ENCODE data around the gene PPP1R17. TPM values are rescaled to one million over a fixed set of nuclear protein-coding genes. Genes with fewer than 3 reads are reported as not detected.

The PPP1R17 gene
- total RNA-seq, 1 experiment from 2014 or later, result not detected

GRCh38 chr7:31720366-31720765 is 33.4 kb downstream of the PPP1R17 start:
- H3K36me3 Mint-ChIP-seq (ENCODE audit: insufficient read depth, unreplicated experiment), result no peaks in the 10 kb centered on the region
- TF ChIP-seq CTCF (IDR thresholded peaks at IDR 0.05; ENCODE audit: insufficient read depth in 1 of 2, low read depth in 1 of 2, low read length in 1 of 2, severe bottlenecking in 1 of 2, unreplicated experiment in 1 of 2), result no peak
- no TSS peak for BruUV-seq (replicated peaks)
- no peaks in the 10 kb centered on the region for H3K9me3 Mint-ChIP-seq (ENCODE audit: unreplicated experiment)
- H3K4me1 Mint-ChIP-seq (ENCODE audit: low read depth, unreplicated experiment), result no peaks in the 10 kb centered on the region
- no peaks in the 10 kb centered on the region for H3K4me1 ChIP-seq
- H3K4me3 Mint-ChIP-seq (ENCODE audit: unreplicated experiment), result no peak overlapping the region
- H3K9me3 ChIP-seq, result no peaks in the 10 kb centered on the region
- ChIA-PET CTCF (no interaction called here), POLR2A (no interaction called here)
- H3K27me3 Mint-ChIP-seq (ENCODE audit: insufficient read depth, unreplicated experiment), result peaks cover 6% of the 10 kb centered on the region
- H3K4me3 ChIP-seq (ENCODE audit: low read depth, low read length), result no peak overlapping the region
- H3K27ac Mint-ChIP-seq (ENCODE audit: unreplicated experiment), result no peak overlapping the region
- intact Hi-C loops (cut with micrococcal nuclease; ENCODE audit: unreplicated experiment), result no loop called here
- DNase-seq, result no peak
- no peaks in the 10 kb centered on the region for H3K27me3 ChIP-seq (replicated peaks; ENCODE audit: control insufficient read depth, insufficient read depth, low read length)
- no peaks in the 10 kb centered on the region for H3K36me3 ChIP-seq (ENCODE audit: control insufficient read depth, insufficient read depth, low read length)

- no peaks in the 10 kb centered on the region; the same call in 1 of the 2 replicates for H3K27me3 ChIP-seq (replicated peaks; ENCODE audit: control insufficient read depth, insufficient read depth, low read length)
- H3K9me3 ChIP-seq, result no peaks in the 10 kb centered on the region; the same call in 1 of the 2 replicates
- TF ChIP-seq CTCF (IDR thresholded peaks at IDR 0.05; ENCODE audit: insufficient read depth in 1 of 2, low read depth in 1 of 2, low read length in 1 of 2, severe bottlenecking in 1 of 2, unreplicated experiment in 1 of 2), result no peak
- Mint-ChIP-seq H3K27ac (ENCODE audit: unreplicated experiment) (no peak overlapping the region), H3K9me3 (ENCODE audit: unreplicated experiment) (no peaks in the 10 kb centered on the region), H3K36me3 (ENCODE audit: insufficient read depth, unreplicated experiment) (no peaks in the 10 kb centered on the region), H3K4me1 (ENCODE audit: low read depth, unreplicated experiment) (no peaks in the 10 kb centered on the region), H3K27me3 (ENCODE audit: insufficient read depth, unreplicated experiment) (peaks cover 3% of the 10 kb centered on the region), H3K4me3 (ENCODE audit: unreplicated experiment) (no peak overlapping the region)
- ChIA-PET POLR2A (no interaction called here), CTCF (no interaction called here)
- no peak for DNase-seq
- no peak overlapping the region for H3K4me3 ChIP-seq (ENCODE audit: low read depth, low read length)
- intact Hi-C loops (cut with micrococcal nuclease; ENCODE audit: unreplicated experiment), result no loop called here
- no peaks in the 10 kb centered on the region for H3K4me1 ChIP-seq
- H3K36me3 ChIP-seq (ENCODE audit: control insufficient read depth, insufficient read depth, low read length), result no peaks in the 10 kb centered on the region
- BruUV-seq (replicated peaks), result no TSS peak
These were observed 37.7 kb downstream of the PPP1R17 start for GRCh38 chr7:31724696-31725095.

- no peak overlapping the region for H3K4me3 Mint-ChIP-seq (ENCODE audit: unreplicated experiment)
- H3K4me1 Mint-ChIP-seq (ENCODE audit: low read depth, unreplicated experiment), result no peaks in the 10 kb centered on the region
- Histone ChIP-seq H3K27me3 (replicated peaks; ENCODE audit: control insufficient read depth, insufficient read depth, low read length) (no peaks in the 10 kb centered on the region; the same call in 1 of the 2 replicates), H3K36me3 (ENCODE audit: control insufficient read depth, insufficient read depth, low read length) (no peaks in the 10 kb centered on the region), H3K4me1 (no peaks in the 10 kb centered on the region), H3K9me3 (no peaks in the 10 kb centered on the region; the same call in 1 of the 2 replicates), H3K4me3 (ENCODE audit: low read depth, low read length) (no peak overlapping the region)
- H3K27ac Mint-ChIP-seq (ENCODE audit: unreplicated experiment), result no peak overlapping the region
- H3K27me3 Mint-ChIP-seq (ENCODE audit: insufficient read depth, unreplicated experiment), result peaks cover 14% of the 10 kb centered on the region
- intact Hi-C loops (cut with micrococcal nuclease; ENCODE audit: unreplicated experiment), result no loop called here
- no peak for TF ChIP-seq CTCF (IDR thresholded peaks at IDR 0.05; ENCODE audit: insufficient read depth in 1 of 2, low read depth in 1 of 2, low read length in 1 of 2, severe bottlenecking in 1 of 2, unreplicated experiment in 1 of 2)
- H3K36me3 Mint-ChIP-seq (ENCODE audit: insufficient read depth, unreplicated experiment), result no peaks in the 10 kb centered on the region
- BruUV-seq (replicated peaks), result no TSS peak
- DNase-seq, result no peak
- ChIA-PET POLR2A (no interaction called here), CTCF (no interaction called here)
- H3K9me3 Mint-ChIP-seq (ENCODE audit: unreplicated experiment), result no peaks in the 10 kb centered on the region
These were observed 42.3 kb downstream of the PPP1R17 start for GRCh38 chr7:31729195-31729804.
